Transverse colon (tissue), 4 donors: Measurements from ENCODE around the gene EHD3. TPM values are rescaled to one million over a fixed set of nuclear protein-coding genes. Genes with fewer than 3 reads are reported as not detected.

Source experiments
- DNase-seq: peaks from one replicate; pipeline ENCODE4 v3.0.0-alpha.2; 2019
- H3K27ac ChIP-seq, 4 donors: fragments of 200-600 bp; sonication (generic); 2 replicates each; pipeline ENCODE4 v1.5.1; 2016 to 2018; ENCODE audit warnings: inconsistent platforms in 4 of 4
- H3K27me3 ChIP-seq: fragments of 200-600 bp; sonication (generic); 2 replicates; pipeline ENCODE4 v1.5.1; 2017; ENCODE audit warnings: inconsistent platforms
- H3K36me3 ChIP-seq, 4 donors: fragments of 200-600 bp; sonication (generic); 2 replicates each; pipeline ENCODE4 v1.5.1; 2017 to 2019; ENCODE audit warnings: inconsistent platforms in 4 of 4
- H3K4me1 ChIP-seq, 4 donors: fragments of 200-600 bp; sonication (generic); 2 replicates each; pipeline ENCODE4 v1.5.1; 2017 to 2020; ENCODE audit warnings: inconsistent platforms in 4 of 4
- H3K4me3 ChIP-seq, 4 donors: fragments of 200-600 bp; sonication (generic); 1 replicate in 1 of 4; 2 replicates in 3 of 4; pipeline versions ENCODE4 v1.5.1 to v1.6.1; 2017 to 2019; ENCODE audit warnings: inconsistent platforms in 4 of 4
- H3K9me3 ChIP-seq, 2 donors: fragments of 200-600 bp; sonication (generic); 2 replicates each; pipeline ENCODE4 v1.5.1; 2017 to 2019; ENCODE audit warnings: inconsistent platforms in 2 of 2
- CTCF ChIP-seq, 5 experiments: fragments of 200-600 bp in 3 of 5; fragments of 450-650 bp in 2 of 5; sonication (generic) in 3 of 5; IDR thresholded peaks; 1 replicate in 2 of 5; 2 replicates in 3 of 5; pipeline ENCODE4 v1.5.1; 2016 to 2017; ENCODE audit warnings: antibody characterized with exemption in 5 of 5, inconsistent platforms in 3 of 5, mild to moderate bottlenecking in 2 of 5, moderate library complexity in 1 of 5
- EP300 ChIP-seq: sonication (generic); formaldehyde crosslinking; IDR thresholded peaks from one replicate; pipeline ENCODE4 v1.6.1; 2017; ENCODE audit warnings: antibody characterized with exemption, low read depth
- POLR2A ChIP-seq: fragments of 450-650 bp; IDR thresholded peaks from one replicate; pipeline ENCODE4 v1.6.1; 2016; ENCODE audit warnings: antibody characterized with exemption, mild to moderate bottlenecking, moderate library complexity
- POLR2AphosphoS5 ChIP-seq, 3 donors: sonication (generic); formaldehyde crosslinking; IDR thresholded peaks; one replicate each; pipeline ENCODE4 v1.6.1; 2016; ENCODE audit warnings: antibody characterized with exemption in 3 of 3
- WGBS, 2 donors: methylation state at CpG; one replicate each; pipeline ENCODE4 v1.1.5; 2018; ENCODE audit warnings: low coverage in 1 of 2; 5-methylcytosine and 5-hydroxymethylcytosine counted together
- in situ Hi-C, 4 donors: fragments of 200-750 bp; cut with MboI; loops; one replicate each; pipeline versions ENCODE4 v1.15.0 to v1.15.1; 2017; ENCODE audit warnings: low sequenced_read_pairs in 3 of 4, low pct_ligation_motif_present in 1 of 4, low pct_unique_long_range_greater_than_20kb in 1 of 4
- intact Hi-C: fragments of 100-400 bp; cut with DNase I; formaldehyde crosslinking; loops from one replicate; pipeline ENCODE4 v1.15.1; 2023; ENCODE audit warnings: low total_unique reads
- total RNA-seq, 4 donors: library from RNA; depleted of rRNA; stranded (reverse); fragments of >200 nt; gene quantifications; one replicate each; pipeline ENCODE4 v1.1.0, GENCODE V29; 2016

The EHD3 gene
- total RNA-seq, 4 donors from 2014 or later = 1.2 to 10.1 (median 3.6) TPM

GRCh38 chr2:31270131-31270530 lies 36.2 kb downstream of the EHD3 start:
- 96 to 97% methylated on average over 3 of the region's 3 CpGs for whole genome bisulfite sequencing, 2 donors
- in situ Hi-C loops = no loop called here
- no peaks in the 10 kb centered on the region for H3K36me3 ChIP-seq

GRCh38 chr2:31270822-31271231 lies 36.9 kb downstream of the EHD3 start:
- no peak for DNase-seq
- Histone ChIP-seq H3K27me3 (no peaks in the 10 kb centered on the region), H3K4me3 (no peak overlapping the region), H3K27ac (no peak overlapping the region), H3K4me1 (no peaks in the 10 kb centered on the region), H3K9me3 (no peaks in the 10 kb centered on the region), H3K36me3 (no peaks in the 10 kb centered on the region)
- intact Hi-C loops (no loop called here), in situ Hi-C loops (no loop called here)
- 69 to 100% methylated on average over 1 to 7 of the region's 7 CpGs for WGBS, 2 donors
- TF ChIP-seq EP300 = no peak
- TF ChIP-seq CTCF (IDR thresholded peaks at IDR 0.05) = no peak
- TF ChIP-seq POLR2AphosphoS5 (IDR thresholded peaks at IDR 0.05) = no peak
- no peak for TF ChIP-seq POLR2A

More at GRCh38 chr2:31270131-31270530, 36.2 kb downstream of the EHD3 start:
- intact Hi-C loops = no loop called here
- H3K9me3 ChIP-seq = no peaks in the 10 kb centered on the region
- TF ChIP-seq POLR2AphosphoS5 (IDR thresholded peaks at IDR 0.05) (no peak), EP300 (no peak), POLR2A (no peak), CTCF (IDR thresholded peaks at IDR 0.05) (no peak)
- H3K4me3 ChIP-seq = no peak overlapping the region
- no peak for DNase-seq
- H3K27me3 ChIP-seq = no peaks in the 10 kb centered on the region
- no peaks in the 10 kb centered on the region for H3K4me1 ChIP-seq
- H3K27ac ChIP-seq = no peak overlapping the region

GRCh38 chr2:31271851-31272267 lies 37.9 kb downstream of the EHD3 start:
- in situ Hi-C loops (no loop called here), intact Hi-C loops (no loop called here)
- TF ChIP-seq EP300 (no peak), CTCF (IDR thresholded peaks at IDR 0.05) (no peak), POLR2A (no peak), POLR2AphosphoS5 (IDR thresholded peaks at IDR 0.05) (no peak)
- DNase-seq = no peak
- Histone ChIP-seq H3K27me3 (no peaks in the 10 kb centered on the region), H3K9me3 (no peaks in the 10 kb centered on the region), H3K4me3 (no peak overlapping the region), H3K36me3 (no peaks in the 10 kb centered on the region), H3K27ac (no peak overlapping the region), H3K4me1 (no peaks in the 10 kb centered on the region)
- WGBS, 2 donors = 67 to 86% methylated on average over 3 to 4 of the region's 4 CpGs

GRCh38 chr2:31274401-31275075 lies 40.6 kb downstream of the EHD3 start:
- Histone ChIP-seq H3K9me3 (no peaks in the 10 kb centered on the region), H3K36me3 (no peaks in the 10 kb centered on the region), H3K4me3 (no peak overlapping the region), H3K27me3 (no peaks in the 10 kb centered on the region), H3K4me1 (no peaks in the 10 kb centered on the region), H3K27ac (no peak overlapping the region)
- no peak for TF ChIP-seq POLR2A
- TF ChIP-seq POLR2AphosphoS5 (IDR thresholded peaks at IDR 0.05) = no peak
- TF ChIP-seq EP300 = no peak
- TF ChIP-seq CTCF (IDR thresholded peaks at IDR 0.05) = no peak
- WGBS, 2 donors = 64 to 84% methylated on average over 4 to 5 of the region's 5 CpGs
- DNase-seq = no peak
- intact Hi-C loops = loop anchor here (1.0 kb wide), 1 partner anchor 40 kb away; no protein-coding TSS in a partner anchor
- in situ Hi-C loops = no loop called here
